ENCODE results near the gene CCDC33.

CCDC33 gene

GRCh38 chr15:74369084-74369745 lies 133.1 kb downstream of the CCDC33 start:
- no peak for DNase-seq

- no peak for DNase-seq
Observed at GRCh38 chr15:74369756-74370155, 133.6 kb downstream of the CCDC33 start.

GRCh38 chr15:74370471-74370870 lies 134.3 kb downstream of the CCDC33 start:
- no peak for DNase-seq

GRCh38 chr15:74373056-74373650 lies 137.0 kb downstream of the CCDC33 start:
- DNase-seq = no peak

- DNase-seq = peak; percentile 75
Observed at GRCh38 chr15:74373731-74374647, 137.9 kb downstream of the CCDC33 start.

- no peak for DNase-seq
Observed at GRCh38 chr15:74374648-74375302, 138.6 kb downstream of the CCDC33 start.

- DNase-seq = peak; percentile 60
Observed at GRCh38 chr15:74375303-74375693, 139.2 kb downstream of the CCDC33 start.

GRCh38 chr15:74376226-74376625 lies 140.1 kb downstream of the CCDC33 start:
- no peak for DNase-seq

GRCh38 chr15:74376825-74377581 lies 140.9 kb downstream of the CCDC33 start:
- peak; percentile 27 for DNase-seq

GRCh38 chr15:74377831-74378766 lies 142.0 kb downstream of the CCDC33 start:
- DNase-seq = no peak

- no peak for DNase-seq
Observed at GRCh38 chr15:74378848-74379247, 142.7 kb downstream of the CCDC33 start.

GRCh38 chr15:74380361-74381189 lies 144.4 kb downstream of the CCDC33 start:
- no peak for DNase-seq

GRCh38 chr15:74381190-74381453 lies 145.0 kb downstream of the CCDC33 start:
- no peak for DNase-seq

- no peak for DNase-seq
Observed at GRCh38 chr15:74381481-74381880, 145.4 kb downstream of the CCDC33 start.

GRCh38 chr15:74382004-74382816 lies 146.1 kb downstream of the CCDC33 start:
- peak; percentile 12 for DNase-seq

- no peak for DNase-seq
Observed at GRCh38 chr15:74383286-74383685, 147.2 kb downstream of the CCDC33 start.

- DNase-seq = no peak
Observed at GRCh38 chr15:74383695-74384565, 147.8 kb downstream of the CCDC33 start.

GRCh38 chr15:74384566-74384880 lies 148.4 kb downstream of the CCDC33 start:
- no peak for DNase-seq

All from NCI-H1092 treated with DMSO at 0.1 percent for 48 hours (cell line).